BE2C (cell line): ENCODE data around the gene CACNA2D3.

Experiments used
- DNase-seq: peaks from one replicate; pipeline ENCODE4 v3.0.0-alpha.2; 2020
- H3K27me3 ChIP-seq: fragments of 250-450 bp; sonication (Bioruptor Pico); 2 replicates; pipeline ENCODE4 v1.5.1; 2020; ENCODE audit warnings: mild to moderate bottlenecking
- H3K36me3 ChIP-seq: fragments of 250-450 bp; sonication (Bioruptor Pico); 2 replicates; pipeline ENCODE4 v1.5.1; 2020; ENCODE audit warnings: mild to moderate bottlenecking
- H3K4me1 ChIP-seq: fragments of 250-450 bp; sonication (Bioruptor Pico); 2 replicates; pipeline ENCODE4 v1.5.1; 2020
- H3K4me3 ChIP-seq: 2 replicates; pipeline ENCODE4 v1.5.1; 2011; ENCODE audit warnings: low read depth, low read length
- H3K9me3 ChIP-seq: fragments of 250-450 bp; sonication (Bioruptor Pico); 2 replicates; pipeline ENCODE4 v1.5.1; 2020
- TF ChIP-seq, protein P1 (sequence below): IDR thresholded peaks from 2 replicates; pipeline ENCODE4 v1.5.1; 2012; ENCODE audit warnings: mild to moderate bottlenecking, low read depth, low read length

CACNA2D3 gene

DNA sequence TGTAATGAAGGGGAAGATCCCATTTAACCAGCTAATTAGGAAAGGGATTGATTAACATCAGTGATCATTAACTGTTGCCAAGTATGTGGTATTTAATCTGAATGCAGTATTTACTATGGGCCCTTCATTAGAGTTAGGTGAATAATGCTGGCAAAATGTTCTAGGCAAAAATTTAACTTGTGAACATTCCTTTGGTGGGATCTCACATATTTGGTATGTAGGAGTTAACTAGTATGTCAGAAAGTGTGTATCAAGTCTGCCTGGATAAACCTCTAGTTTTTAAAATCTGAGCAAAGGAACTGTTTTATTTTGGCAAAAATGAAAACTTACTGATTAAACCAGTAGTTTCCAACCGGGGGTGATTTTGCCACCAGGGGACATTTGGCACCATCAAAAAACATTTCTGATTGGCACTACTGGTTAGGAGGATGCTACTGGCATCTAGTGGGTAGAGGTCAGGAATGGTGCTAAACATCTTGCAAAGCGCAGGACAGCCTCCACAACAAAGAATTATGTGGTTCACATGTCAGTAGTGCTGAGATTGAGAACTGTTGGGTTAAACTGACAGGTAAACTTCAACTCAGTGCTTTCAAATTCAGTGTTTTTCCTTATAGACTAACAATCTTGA, 783.0 kb downstream of the CACNA2D3 start:
- H3K4me1 ChIP-seq = no peaks in the 10 kb centered on the region
- no peak for DNase-seq
- no peaks in the 10 kb centered on the region for H3K9me3 ChIP-seq
- no peak overlapping the region for H3K4me3 ChIP-seq
- TF ChIP-seq, protein P1, sequence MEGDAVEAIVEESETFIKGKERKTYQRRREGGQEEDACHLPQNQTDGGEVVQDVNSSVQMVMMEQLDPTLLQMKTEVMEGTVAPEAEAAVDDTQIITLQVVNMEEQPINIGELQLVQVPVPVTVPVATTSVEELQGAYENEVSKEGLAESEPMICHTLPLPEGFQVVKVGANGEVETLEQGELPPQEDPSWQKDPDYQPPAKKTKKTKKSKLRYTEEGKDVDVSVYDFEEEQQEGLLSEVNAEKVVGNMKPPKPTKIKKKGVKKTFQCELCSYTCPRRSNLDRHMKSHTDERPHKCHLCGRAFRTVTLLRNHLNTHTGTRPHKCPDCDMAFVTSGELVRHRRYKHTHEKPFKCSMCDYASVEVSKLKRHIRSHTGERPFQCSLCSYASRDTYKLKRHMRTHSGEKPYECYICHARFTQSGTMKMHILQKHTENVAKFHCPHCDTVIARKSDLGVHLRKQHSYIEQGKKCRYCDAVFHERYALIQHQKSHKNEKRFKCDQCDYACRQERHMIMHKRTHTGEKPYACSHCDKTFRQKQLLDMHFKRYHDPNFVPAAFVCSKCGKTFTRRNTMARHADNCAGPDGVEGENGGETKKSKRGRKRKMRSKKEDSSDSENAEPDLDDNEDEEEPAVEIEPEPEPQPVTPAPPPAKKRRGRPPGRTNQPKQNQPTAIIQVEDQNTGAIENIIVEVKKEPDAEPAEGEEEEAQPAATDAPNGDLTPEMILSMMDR = no peak
- H3K36me3 ChIP-seq = no peaks in the 10 kb centered on the region
- no peaks in the 10 kb centered on the region for H3K27me3 ChIP-seq

DNA sequence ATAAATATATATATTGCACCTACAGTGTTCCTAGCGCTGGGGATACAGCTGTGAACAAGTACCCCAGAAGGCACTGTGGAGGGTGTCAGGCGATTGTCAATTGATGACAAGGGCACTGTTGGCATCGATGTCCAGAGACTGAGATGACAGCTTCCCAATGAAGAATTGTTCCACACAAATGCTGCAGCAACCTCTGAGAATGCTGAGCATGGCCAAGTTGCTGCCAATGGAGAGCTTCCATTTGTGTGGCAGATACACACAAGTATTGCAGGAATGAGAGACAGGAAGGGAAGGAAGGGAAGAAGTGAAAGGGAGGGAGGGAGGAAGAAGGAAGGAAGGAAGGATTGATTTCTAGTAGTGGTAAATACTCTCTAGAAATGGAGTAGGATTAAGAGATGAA, 783.6 kb downstream of the CACNA2D3 start:
- Histone ChIP-seq H3K4me3 (no peak overlapping the region), H3K27me3 (no peaks in the 10 kb centered on the region), H3K9me3 (no peaks in the 10 kb centered on the region), H3K36me3 (no peaks in the 10 kb centered on the region), H3K4me1 (no peaks in the 10 kb centered on the region)
- TF ChIP-seq, protein P1 = no peak
- DNase-seq = no peak

DNA sequence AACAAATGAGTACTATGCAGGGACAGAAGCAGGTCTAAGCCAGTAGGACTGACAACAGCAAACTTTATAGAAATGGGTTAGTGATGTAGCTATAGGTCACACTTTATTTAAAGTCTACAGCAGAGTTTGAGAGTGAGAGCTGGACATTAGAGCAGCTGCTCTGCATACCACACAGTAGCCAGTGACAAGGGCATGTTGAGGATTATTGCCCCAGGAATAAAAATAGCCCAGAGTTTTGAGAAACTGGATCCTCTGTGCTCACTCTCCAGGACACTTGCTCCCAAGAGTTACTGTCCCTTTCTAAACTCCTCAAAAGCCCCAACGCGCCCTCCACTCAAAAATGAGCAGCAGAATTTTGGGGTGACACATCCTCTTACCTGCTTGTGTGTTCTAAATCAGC, 784.4 kb downstream of the CACNA2D3 start:
- DNase-seq = no peak
- TF ChIP-seq, protein P1 = no peak
- H3K9me3 ChIP-seq = no peaks in the 10 kb centered on the region
- no peaks in the 10 kb centered on the region for H3K36me3 ChIP-seq
- H3K4me3 ChIP-seq = no peak overlapping the region
- H3K27me3 ChIP-seq = no peaks in the 10 kb centered on the region
- H3K4me1 ChIP-seq = no peaks in the 10 kb centered on the region

DNA sequence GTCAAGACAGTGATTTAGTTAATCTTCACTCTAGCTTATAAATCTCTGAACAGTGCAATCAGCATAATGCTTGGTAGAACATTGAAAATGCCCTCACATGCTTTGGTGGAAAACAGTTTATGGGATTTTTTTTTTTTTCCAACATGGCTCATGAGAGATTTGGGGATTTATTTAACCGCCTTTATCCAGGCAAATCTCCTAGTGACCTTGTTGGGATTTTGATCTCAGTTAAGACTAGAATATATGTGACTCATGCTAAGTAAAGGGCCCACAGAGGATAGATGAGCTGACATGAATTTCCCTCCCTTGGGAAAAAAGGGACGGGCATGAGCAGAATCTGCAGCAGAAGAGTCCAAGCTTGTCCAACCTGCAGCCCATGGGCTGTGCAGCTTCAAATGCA, 786.8 kb downstream of the CACNA2D3 start:
- H3K4me3 ChIP-seq = no peak overlapping the region
- no peak for DNase-seq
- H3K9me3 ChIP-seq = no peaks in the 10 kb centered on the region
- no peaks in the 10 kb centered on the region for H3K27me3 ChIP-seq
- TF ChIP-seq, protein P1 = no peak
- no peaks in the 10 kb centered on the region for H3K4me1 ChIP-seq
- H3K36me3 ChIP-seq = no peaks in the 10 kb centered on the region

DNA sequence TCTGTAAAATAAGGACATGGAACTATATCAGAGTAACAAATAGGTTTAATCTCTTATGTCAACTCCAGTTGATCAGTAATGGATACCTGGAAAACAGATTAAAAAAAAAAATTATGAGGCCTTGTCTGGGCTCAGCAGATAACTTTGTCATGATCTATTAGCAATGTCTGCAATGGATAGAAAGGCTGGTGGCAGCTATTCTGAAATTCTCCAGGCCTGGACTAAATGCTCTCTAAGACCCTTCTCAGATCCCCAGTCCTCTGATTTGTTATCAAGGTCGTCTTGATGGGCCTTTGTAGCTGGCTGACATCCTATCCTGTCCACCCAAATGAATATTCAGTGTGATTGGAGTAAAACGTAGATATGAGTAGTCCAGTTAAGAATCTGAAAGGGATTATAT, 791.8 kb downstream of the CACNA2D3 start:
- no peaks in the 10 kb centered on the region for H3K27me3 ChIP-seq
- no peaks in the 10 kb centered on the region for H3K9me3 ChIP-seq
- TF ChIP-seq, protein P1 = no peak
- H3K4me3 ChIP-seq = no peak overlapping the region
- H3K36me3 ChIP-seq = no peaks in the 10 kb centered on the region
- no peak for DNase-seq
- H3K4me1 ChIP-seq = no peaks in the 10 kb centered on the region

DNA sequence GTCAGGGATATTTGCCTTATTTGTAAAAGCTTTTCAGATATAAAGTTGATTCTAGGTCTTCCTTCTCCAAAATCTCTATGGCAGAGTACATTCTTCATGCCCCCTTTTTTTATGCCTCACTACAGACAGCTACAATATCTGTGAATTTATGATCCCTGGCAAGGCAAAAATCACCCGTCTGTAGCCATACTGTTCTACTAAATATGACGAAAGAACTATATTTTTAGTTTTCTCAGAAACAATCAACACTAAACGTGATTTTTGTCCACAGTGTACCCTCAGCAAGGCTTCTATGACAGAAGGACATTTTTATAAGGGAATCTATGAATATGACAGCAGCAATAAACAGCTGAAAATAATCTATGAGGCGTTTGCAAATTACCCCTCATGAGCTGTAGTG, 792.8 kb downstream of the CACNA2D3 start:
- Histone ChIP-seq H3K4me1 (no peaks in the 10 kb centered on the region), H3K9me3 (no peaks in the 10 kb centered on the region), H3K36me3 (no peaks in the 10 kb centered on the region), H3K4me3 (no peak overlapping the region), H3K27me3 (no peaks in the 10 kb centered on the region)
- DNase-seq = no peak
- TF ChIP-seq, protein P1 = no peak
